HG03460 (cell line): Measurements from ENCODE around the gene SETX.

Experiments used
- ATAC-seq: cut with Tn5 transposase; IDR thresholded peaks from one replicate; pipeline ENCODE4 v1.9.1; 2021; ENCODE audit not compliant: unreplicated experiment

Gene SETX

DNA sequence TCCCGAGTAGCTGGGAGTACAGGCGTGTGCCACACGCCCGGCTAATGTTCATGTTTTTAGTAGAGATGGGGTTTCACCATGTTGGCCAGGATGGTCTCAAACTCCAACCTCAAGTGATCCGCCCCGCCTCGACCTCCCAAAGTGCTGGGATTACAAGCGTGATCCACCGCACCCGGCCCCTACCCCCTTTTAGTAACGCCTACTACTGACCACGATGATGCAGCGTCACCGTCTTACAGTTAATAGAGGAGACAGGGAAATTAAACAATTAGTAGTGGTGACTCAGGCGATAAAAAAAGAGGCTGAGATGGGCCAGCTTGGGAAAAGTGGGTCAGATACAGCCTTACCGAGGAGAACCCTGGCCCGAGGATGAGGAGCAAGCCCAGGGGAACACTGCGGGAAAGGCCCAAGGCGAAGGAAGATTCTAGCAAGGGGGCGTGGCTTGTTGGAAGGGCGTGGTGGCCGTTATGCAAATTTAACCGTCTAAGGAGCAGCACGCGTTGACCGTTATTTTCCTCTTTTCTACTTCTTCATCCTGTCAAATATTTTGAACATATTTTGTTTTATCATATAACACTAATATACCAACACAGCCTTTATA lies 1.6 kb upstream of the SETX start:
- ATAC-seq = no peak

DNA sequence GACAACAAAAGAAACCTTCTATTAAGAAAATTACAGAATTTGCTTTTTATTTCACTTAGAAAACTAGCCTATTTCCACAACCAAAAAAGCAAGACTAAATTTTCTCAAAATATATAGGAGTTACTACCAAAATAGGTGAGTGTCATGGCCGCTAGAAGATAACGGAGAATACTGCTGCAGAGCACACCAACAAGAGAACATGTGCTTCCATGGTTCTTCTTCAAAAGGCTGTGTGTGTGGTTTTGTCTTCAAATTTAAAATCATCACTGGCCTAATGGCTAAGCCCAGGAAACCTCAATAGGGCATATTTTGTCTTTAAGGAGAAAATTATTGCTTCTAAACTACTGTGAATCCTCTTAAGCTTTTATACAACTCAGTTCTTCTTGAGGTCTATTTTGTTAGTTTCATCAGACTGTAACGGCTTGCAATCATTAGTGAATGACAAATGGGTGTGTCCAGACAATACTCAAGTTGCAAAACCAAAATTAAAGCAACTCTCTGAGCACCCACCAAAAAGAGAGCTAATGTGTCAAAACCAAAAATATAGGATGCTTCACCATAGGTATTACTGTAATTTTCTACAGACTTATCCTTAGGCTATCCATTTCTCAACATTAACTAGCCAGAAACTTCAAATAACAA lies 3.3 kb downstream of the SETX start:
- no peak for ATAC-seq

DNA sequence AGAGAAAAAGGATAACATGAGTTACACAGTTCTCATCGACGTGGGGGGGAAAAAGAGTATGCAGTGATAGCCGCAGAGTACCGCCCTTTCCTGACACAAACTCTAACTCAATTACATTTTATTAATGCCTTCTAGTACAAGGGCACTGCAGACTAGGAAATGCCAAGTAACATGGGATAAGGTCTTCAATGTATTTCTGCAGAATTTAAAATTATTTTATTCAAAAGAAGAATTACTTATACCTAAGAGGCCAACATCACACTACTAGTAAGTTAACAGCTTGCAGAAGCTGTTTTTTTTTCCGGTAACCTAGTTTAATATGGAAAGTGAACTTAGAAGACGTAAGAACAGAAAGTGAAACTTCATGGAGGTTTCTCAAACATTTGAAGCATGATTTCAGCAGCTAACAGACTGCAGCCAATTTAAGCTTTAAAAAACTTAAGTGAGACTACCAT lies 3.9 kb downstream of the SETX start:
- ATAC-seq = no peak

DNA sequence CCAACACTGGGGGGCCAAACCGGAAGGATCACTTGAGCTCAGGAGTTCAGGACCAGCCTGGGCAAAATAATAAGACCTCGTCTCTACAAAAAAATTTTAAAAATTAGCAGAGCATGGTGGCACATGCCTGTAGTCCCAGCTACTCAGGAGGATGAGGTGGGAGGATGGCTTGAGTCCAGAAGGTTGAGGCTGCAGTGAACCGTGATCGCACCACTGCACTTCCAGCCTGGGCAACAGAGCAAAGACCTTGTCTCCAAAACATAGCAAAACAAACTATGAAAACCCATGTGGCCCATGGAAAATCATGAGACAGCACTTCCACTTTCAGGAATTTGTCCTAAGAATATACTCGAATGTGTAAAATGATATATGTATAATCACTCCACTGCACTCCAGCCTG lies 6.1 kb downstream of the SETX start:
- no peak for ATAC-seq

DNA sequence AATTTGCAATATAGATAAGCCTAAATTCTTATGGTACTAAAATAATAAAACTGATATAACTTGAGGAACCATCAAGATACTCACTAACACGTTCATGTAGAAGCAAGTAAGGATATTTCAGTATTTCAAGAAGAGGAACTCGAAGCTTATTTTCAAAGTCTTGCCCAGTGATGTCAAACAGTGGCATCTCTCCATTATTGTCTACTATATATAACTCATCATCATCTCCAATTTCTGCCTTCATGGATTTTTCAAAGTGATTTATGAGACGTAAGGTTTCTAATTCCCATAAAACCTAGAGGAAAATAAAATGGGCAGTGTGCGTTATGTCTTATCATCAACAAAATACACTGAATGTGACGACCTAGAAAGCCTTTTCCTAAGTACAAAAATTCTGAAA lies 8.6 kb downstream of the SETX start:
- ATAC-seq = no peak

DNA sequence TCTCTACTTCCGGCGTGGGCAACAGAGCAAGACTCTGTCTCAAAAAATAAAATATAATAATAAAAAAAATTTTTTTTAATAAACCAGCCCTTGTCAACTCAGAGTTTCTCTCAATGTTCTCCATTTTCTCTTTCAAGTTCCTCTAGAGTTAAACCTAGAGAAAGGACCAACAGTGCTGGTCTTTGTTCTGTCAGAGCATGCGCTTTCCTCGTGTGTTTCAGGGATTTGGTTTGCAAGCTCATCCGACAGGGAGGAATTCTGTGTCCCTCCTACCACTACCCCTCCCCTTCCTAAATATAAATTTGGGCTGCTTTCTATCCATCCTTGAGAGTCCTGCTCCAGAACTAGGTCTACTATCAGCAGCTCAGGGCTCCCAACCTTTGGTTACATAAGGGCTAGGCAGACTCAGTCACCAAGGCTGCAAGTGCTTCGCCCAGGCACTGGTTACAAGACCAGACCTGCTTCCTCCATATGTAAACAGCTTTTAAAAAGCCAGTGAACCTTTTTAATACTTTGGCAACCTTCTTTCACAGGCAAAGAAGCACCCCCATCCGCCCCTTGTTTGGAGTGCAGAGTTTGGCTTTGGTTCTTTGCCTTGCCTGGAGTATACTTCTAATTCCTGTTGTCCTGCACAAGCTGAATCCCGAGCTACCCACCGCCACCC lies 13.5 kb downstream of the SETX start:
- no peak for ATAC-seq

DNA sequence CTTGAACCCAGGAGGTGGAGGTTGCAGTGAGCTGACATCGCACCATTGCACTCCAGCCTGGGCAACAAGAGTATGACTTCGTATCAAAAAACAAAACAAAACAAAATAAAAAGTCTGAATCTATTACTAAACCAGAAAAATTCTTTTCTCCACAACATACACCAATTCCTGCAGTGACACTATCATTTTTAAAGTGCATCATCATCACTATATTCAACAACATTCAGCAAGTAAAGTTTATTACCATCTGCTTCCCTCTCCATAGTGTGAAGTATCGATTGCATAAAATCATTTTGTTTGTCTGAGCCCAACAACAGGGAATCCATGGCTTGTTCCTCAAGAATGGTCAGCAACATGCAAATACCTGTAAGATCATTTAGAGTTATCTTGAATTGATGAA lies 20.4 kb downstream of the SETX start:
- no peak for ATAC-seq

DNA sequence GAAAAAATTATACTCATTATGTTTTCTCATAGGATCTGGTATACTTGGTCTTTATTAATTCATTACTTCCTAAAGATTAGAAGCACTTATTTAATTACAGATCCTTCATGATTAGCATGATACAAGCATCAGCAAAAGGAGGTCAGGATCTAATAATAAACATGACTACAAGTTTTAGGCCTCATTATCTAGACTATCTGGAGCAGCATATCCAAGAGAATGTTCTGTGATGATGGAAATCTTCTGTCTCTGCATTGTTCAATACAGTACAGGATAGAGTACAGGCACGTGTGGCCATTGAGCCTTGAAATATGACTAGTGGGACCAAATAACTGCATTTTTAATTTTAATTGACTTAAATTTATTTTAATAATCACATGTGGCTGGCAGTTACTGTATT lies 21.2 kb downstream of the SETX start:
- ATAC-seq = no peak

DNA sequence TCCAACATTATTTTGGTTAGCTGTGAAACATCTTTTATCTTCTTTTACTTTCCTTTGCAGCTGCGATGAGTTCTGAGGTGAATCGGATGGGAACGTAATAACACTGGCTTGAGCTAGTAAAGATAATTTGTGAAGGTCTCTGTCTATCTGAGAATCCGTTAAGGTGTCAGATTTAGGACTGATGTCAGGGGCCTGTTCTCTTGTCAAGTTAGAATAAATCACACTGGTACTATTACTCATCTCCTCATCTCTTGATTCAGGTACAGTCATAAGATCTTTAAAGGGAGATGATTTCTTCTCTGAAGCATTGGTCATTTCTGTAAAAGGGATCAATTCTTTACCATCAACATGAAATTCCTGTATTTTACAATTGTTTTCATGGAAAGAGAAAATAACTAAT lies 26.2 kb downstream of the SETX start:
- ATAC-seq = no peak

DNA sequence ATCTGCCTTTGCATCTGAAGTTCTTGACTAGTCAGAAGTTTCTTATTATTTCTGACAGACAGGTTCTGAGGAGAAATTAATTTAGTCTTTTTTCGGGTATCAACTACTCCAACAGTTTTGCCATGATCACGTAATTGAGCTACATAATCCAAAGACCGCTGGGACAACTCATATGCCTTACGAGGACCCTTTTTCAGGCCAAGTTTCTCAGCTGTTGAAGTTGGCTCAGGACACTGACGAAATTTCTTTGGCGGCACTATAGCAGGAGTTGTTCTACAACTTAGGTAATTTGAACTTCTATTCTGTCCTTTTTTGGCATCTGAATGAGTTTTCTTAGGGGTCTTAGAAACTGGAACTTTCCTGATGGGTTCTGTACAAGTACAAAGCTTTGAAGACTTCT lies 27.2 kb downstream of the SETX start:
- no peak for ATAC-seq

DNA sequence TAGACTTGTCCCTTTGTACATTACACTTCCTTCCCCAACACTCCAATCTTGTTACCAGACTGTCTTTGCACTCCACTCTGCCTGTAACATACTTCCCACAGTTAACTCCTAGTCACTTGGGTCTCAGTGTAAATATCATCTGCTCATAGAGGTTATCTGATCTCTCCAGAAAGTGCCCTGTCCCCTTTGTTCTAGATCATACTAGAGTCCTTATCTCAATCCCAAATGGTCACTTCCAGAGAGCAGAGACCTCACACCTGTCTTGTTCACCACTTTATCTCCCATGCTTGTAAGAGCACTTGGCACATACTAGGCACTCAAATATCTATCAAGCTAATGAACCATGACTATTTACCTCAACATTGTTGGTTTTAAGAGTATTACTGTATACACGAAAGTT lies 30.4 kb downstream of the SETX start:
- ATAC-seq = no peak

DNA sequence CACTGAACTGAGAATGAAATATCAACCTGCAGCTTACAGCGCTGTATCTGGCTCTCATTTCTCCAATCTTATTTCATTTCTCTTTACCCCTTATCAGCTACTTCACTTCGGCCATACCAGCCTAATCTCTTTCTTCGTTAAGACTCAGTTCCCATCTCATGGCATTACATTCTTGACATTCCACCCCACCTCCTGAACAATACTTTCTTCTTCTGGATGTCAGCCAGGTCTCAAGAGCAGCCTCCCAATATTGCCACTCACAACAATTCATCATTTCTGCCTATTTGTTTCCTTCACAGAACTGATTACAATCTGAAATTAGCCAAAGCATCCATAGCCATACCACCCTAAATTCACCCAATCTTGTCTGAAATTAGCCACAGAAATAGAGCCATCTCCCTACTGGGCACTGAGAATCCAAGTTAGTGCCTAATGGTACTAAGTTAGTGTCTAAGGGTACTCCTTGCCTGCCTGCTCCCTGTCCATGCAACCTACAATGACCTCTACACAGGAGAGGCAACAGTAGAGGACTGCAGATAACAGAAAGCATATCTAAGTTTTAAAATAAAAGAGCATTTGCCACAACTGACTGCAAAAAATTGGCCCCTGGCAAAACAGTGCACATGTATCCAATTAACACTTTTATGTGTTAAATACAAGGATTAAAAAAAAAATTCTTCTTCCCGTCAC lies 35.2 kb downstream of the SETX start:
- ATAC-seq = no peak

DNA sequence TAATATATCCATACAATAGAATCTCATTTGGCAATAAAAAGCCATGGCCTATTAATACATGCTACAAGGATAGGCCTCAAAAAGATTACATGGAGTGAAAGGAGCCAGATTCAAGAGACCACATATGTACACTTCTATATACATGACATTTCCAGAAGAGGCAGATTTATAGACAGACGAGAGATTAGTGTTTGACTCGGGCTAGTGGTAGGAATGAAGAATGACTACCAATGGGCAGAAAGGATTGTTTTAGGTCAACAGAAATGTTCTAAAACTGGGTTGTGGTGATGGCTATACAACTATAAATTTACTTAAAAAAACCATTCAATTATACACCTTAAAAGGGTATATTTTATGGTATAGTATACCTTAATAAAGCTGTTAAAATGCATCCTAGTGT lies 41.9 kb downstream of the SETX start:
- no peak for ATAC-seq

DNA sequence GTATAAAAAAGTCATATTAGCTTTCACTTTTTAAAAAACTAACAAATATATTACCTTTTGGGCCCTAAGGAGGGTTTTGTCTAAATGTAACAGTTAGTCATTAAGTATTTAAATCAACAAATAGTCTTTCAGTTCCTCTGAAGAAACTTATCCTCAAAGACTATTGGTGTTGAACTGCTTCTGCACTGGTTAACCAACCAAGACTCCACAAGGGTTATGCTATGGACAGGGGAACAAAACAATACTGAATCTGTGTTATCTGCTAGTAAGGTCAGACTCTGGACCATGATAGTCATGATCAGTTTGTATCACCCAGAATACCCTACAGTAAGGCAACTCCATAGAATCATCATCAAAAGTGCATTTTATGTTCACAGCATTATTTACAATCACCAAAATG lies 42.4 kb downstream of the SETX start:
- ATAC-seq = no peak

DNA sequence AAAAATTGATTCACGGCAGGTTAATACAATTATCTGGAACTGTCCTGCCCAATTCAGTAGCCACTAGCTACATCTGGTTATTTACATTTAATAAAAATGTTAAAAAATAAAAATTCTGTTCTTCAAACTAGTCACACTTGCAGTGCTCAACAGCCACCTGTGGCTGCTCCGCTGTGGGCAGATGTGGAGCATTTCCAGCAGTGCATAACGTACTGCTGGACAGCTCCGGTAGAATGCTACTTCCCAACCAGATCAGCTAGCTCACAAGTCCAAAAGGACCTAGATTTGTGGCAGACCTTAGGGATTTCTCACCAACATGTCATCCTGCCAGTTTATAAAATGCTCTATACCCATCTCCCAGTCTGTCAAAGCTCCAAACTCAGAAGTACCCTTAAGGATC lies 42.8 kb downstream of the SETX start:
- no peak for ATAC-seq

DNA sequence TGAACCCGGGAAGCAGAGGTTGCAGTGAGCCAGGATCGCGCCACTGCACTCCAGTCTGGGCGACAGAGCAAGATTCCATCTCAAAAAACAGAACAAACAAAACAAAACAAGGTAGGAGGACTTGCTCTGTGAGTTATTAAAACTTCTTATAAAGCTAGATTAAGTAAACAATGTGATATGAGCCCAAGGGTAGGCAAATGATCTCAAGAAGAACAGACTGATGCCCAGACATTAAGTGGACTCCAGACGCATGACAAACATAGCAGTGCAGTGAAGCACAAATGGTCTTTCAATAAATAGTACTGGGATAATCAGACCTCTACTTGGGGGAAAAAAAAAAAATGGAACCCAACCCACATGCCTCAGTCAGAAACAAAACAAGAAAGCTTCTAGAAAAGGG lies 45.7 kb downstream of the SETX start:
- ATAC-seq = no peak

DNA sequence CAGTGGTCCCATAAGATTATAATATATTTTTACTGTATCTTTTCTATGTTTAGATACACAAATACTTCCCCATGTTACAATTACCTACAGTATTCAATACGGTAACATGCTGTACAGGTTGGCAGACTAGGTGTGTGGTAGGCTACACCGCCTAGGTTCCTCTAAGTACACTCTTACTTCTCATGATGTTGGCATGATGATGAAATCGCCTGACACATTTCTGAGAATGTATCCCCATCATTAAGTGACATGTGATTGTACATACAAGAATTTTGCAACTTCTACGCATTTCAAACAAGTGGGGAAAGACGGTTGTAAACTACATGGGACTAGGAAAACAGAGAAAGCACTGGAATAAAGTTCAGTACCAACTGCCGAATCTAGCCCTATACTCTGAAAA lies 53.3 kb downstream of the SETX start:
- no peak for ATAC-seq

DNA sequence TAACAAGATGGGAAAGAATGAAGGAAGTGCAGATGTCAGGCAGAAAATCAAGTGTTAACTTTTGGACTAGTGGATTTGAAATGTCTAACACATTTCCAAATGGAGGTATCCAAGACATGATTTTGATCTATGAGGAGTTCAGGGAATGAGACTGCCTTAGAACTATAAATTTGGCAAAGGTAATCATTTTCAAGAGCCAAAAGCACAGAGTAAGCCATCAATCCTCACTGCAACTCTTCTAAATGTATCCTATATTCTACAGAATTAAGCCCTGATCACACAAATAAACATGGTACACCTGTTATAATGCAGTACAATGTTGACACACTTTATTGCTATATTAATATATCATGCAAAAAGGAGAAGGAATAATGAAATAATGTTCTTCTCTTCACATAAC lies 55.6 kb downstream of the SETX start:
- ATAC-seq = no peak

DNA sequence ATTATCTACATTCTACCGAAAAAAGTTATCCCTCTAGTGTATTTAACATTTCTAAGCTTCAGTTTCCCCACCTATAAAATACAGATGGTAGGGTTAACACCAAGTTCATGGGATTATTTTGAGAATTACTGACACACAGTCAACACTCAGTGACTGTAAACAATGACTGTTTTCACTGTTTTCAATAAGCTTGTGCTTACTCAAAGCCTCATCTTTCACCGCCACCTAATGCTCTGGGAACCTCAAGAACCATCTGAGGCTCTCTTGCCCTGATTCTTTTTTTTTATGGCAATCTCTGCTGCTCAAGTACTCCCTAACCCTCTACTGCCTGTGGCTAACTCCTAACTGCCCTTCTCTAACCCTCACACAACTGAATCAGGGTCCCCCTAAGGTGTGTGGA lies 59.6 kb downstream of the SETX start:
- no peak for ATAC-seq

DNA sequence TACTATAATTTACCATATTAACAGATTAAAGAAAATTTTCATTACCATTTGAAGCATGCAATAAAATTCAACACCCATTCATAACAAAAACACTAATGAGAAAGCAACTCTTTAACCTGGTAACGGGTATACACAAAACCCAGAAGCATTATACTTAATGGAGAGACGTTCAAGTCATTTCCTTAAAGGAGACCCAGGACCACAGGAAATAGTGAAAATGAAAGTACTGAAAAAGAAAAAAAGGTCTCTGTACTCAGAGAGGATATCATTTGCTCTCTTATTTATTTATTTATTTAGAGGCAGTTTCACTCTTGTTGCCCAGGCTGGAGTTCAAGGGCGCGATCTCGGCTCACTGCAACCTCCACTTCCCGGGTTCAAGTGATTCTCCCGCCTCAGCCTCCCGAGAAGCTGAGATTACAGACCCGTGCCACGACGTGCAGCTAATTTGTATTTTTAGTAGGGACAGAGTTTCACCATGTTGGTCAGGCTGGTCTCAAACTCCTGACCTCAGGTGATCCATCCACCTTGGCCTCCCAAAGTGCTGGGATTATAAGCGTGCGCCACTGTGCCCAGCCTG lies 61.6 kb downstream of the SETX start:
- ATAC-seq = no peak

DNA sequence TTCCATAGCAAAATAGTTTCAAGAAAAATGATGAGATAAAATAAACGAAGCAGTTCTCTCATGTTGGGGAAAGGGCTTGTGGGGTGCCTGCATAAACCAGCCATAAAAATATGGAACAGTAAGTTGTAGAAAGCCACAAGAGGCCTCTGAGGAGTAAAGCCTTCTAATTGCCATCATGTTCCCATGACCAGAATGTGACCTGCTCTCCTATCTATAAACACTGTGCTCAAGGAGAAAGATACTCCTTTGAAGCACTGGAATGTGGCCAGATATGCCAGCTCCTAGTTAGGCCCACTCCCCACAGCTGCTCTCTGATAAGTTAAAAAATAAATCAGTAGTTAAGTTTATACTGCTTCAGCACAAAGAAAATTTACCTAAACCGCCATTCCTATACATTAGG lies 65.8 kb downstream of the SETX start:
- no peak for ATAC-seq

DNA sequence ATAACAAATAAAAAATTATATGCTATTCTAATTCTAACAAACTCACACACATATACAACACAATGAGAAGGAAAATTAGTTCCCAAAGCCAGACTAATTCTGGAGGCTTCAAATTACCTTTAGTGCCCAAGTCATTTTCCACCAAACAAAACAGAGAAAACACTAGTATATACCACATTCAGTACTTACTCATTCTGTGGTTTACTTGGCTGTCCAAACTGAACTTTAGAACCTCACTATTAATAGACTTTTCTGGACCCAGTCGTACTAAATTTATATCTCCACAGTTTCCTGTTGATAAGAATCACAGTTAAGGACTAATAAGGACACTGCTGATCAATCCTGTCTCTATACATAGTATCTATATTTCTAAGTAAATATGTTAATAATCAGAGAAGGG lies 66.4 kb downstream of the SETX start:
- no peak for ATAC-seq
